HG03460 (cell line): ENCODE measurements around the gene NSD2.
"Not testable (repeated sequence)": the region's sequence is repeated elsewhere in the genome, so short reads cannot be mapped to it uniquely, and the experiment has no call there.

Source experiments
- ATAC-seq: cut with Tn5 transposase; IDR thresholded peaks from one replicate; pipeline ENCODE4 v1.9.1; 2021; ENCODE audit not compliant: unreplicated experiment

Gene NSD2

GRCh38 chr4:1870578-1871443, at the start of gene NSD2:
Gene NSD2 (plus strand): TSS chr4:1871393. CDS start chr4:1900655, 29,262 bp downstream.
- peak; percentile 49 for ATAC-seq

GRCh38 chr4:1821679-1822567, 49.3 kb upstream of the NSD2 start:
- no peak for ATAC-seq

- ATAC-seq: no peak
These were observed 48.3 kb upstream of the NSD2 start for GRCh38 chr4:1822568-1823544.

GRCh38 chr4:1823545-1823932, 47.7 kb upstream of the NSD2 start:
- ATAC-seq: no peak

- ATAC-seq: no peak
These were observed 46.4 kb upstream of the NSD2 start for GRCh38 chr4:1824746-1825145.

- no peak for ATAC-seq
These were observed 45.9 kb upstream of the NSD2 start for GRCh38 chr4:1825326-1825725.

GRCh38 chr4:1826531-1827350, 44.5 kb upstream of the NSD2 start:
- no peak for ATAC-seq

- ATAC-seq: no peak
These were observed 41.0 kb upstream of the NSD2 start for GRCh38 chr4:1830234-1830633.

- no peak for ATAC-seq
These were observed 40.5 kb upstream of the NSD2 start for GRCh38 chr4:1830642-1831228.

- ATAC-seq: no peak
These were observed 39.9 kb upstream of the NSD2 start for GRCh38 chr4:1831331-1831730.

- no peak for ATAC-seq
These were observed 38.5 kb upstream of the NSD2 start for GRCh38 chr4:1832690-1833089.

- no peak for ATAC-seq
These were observed 37.7 kb upstream of the NSD2 start for GRCh38 chr4:1833307-1834046.

GRCh38 chr4:1834047-1834775, 37.0 kb upstream of the NSD2 start:
- ATAC-seq: peak; percentile 77

- not testable (repeated sequence) for ATAC-seq
These were observed 35.4 kb upstream of the NSD2 start for GRCh38 chr4:1835836-1836235.

- no peak for ATAC-seq
These were observed 34.5 kb upstream of the NSD2 start for GRCh38 chr4:1836650-1837049.

- ATAC-seq: no peak
These were observed 34.1 kb upstream of the NSD2 start for GRCh38 chr4:1837069-1837468.

- ATAC-seq: no peak
These were observed 31.9 kb upstream of the NSD2 start for GRCh38 chr4:1839282-1839681.

- no peak for ATAC-seq
These were observed 29.8 kb upstream of the NSD2 start for GRCh38 chr4:1841201-1841886.
